Cerebellar cortex (tissue), 1 donor: ENCODE results near the gene MS4A15.
"Not testable (repeated sequence)": the region's sequence is repeated elsewhere in the genome, so short reads cannot be mapped to it uniquely, and the experiment has no call there.

ENCODE experiments used
- DNase-seq: peaks from one replicate; pipeline ENCODE4 v3.0.0-alpha.2; 2015; ENCODE audit warnings: low spot score

Gene MS4A15

GRCh38 chr11:60809249-60809648 is 52.6 kb downstream of the MS4A15 start:
- DNase-seq, result no peak

- no peak for DNase-seq
Observed at GRCh38 chr11:60809691-60810090, 53.0 kb downstream of the MS4A15 start.

- no peak for DNase-seq
Observed at GRCh38 chr11:60810151-60810550, 53.5 kb downstream of the MS4A15 start.

GRCh38 chr11:60810569-60810968 is 53.9 kb downstream of the MS4A15 start:
- no peak for DNase-seq

GRCh38 chr11:60813324-60813723 is 56.7 kb downstream of the MS4A15 start:
- no peak for DNase-seq

GRCh38 chr11:60814112-60814511 is 57.4 kb downstream of the MS4A15 start:
- no peak for DNase-seq

- no peak for DNase-seq
Observed at GRCh38 chr11:60816590-60817157, 60.0 kb downstream of the MS4A15 start.

GRCh38 chr11:60818057-60818456 is 61.4 kb downstream of the MS4A15 start:
- no peak for DNase-seq

- DNase-seq, result no peak
Observed at GRCh38 chr11:60821827-60822599, 65.3 kb downstream of the MS4A15 start.

GRCh38 chr11:60823745-60824306 is 67.2 kb downstream of the MS4A15 start:
- DNase-seq, result not testable (repeated sequence)

GRCh38 chr11:60825118-60825517 is 68.5 kb downstream of the MS4A15 start:
- DNase-seq, result no peak

- no peak for DNase-seq
Observed at GRCh38 chr11:60825790-60826189, 69.1 kb downstream of the MS4A15 start.
